HG03103 (cell line): Measurements from ENCODE around the gene SMLR1.

Experiments
- ATAC-seq: cut with Tn5 transposase; IDR thresholded peaks from one replicate; pipeline ENCODE4 v1.9.1; 2021; ENCODE audit warnings: low read depth; ENCODE audit not compliant: unreplicated experiment

Gene SMLR1

DNA sequence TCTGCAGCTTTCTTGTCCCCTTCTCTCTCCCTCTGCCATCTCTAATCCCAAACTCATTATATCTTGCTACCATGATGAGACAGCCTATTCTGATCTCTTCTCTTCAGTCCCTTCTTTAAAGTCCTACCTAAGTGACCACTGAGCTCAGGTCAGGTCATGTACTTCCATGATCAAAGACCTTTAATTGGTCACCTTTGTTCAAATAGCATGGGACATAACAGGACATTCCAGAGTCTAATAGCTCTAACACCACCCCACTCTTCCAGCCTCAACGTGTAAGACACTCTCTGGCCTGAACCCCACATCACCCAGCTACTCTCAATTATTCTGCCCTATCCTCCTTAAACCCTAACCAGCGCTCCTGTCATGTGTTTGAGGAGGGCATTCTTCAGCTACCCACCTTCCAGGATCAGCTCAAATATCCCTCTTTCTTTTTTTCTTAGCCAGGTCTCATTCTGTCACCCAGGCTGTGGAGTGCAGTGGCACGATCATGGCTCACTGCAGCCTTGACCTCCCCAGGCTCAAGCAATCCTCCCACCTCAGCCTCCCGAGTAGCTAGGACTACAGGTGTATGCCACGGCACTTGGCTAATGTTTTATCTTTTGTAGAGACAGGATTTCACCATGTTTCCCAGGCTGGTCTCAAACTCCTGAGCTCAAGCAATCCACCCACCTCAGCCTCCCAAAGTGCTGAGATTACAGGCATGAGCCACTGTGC lies 2.1 kb upstream of the SMLR1 start:
- no peak for ATAC-seq

- ATAC-seq = no peak
Observed at GRCh38 chr6:130825772-130826441, 1.3 kb upstream of the SMLR1 start.

DNA sequence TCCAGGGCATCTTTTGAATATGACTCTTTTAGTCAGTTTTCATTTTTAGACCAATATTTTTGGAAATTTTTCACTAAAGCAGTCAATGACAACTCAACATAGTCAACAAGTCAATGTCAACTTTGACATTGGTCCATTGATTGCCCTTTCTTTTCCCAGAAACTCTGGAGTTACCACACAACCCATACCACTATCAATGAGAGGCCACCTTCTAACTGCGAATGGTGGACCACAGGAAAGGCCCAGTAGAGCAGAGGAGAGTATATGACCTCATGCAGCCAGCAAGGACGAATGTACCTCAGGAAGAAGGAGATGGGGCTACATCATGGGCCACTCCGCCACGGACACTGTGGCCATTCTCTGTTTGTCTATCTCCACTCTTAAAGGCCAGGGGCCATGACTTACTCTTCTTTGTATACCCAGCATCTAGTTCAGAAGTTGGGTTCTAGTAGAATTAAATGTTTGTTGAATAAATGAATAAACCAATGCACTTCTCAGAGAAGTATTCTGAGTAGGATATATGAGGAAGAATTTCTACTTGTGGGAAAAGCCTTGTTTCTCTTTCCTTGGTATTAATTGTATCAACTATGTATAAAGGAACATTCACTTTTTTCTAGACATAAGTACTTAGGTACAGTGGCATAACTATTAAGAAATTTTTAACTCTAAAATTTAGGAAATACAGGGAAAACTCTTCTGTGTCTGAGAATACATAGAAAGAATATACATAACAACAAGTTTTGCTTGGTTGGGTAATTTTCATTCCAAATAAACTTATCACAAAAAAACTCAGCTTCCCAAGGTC lies 562 bp upstream of the SMLR1 start:
- ATAC-seq = no peak

GRCh38 chr6:130829333-130829910 lies 2.2 kb downstream of the SMLR1 start:
- no peak for ATAC-seq

- ATAC-seq = no peak
Observed at GRCh38 chr6:130831607-130832006, 4.4 kb downstream of the SMLR1 start.

- ATAC-seq = no peak
Observed at GRCh38 chr6:130833569-130833968, 6.4 kb downstream of the SMLR1 start.

GRCh38 chr6:130834482-130835251 lies 7.5 kb downstream of the SMLR1 start:
- ATAC-seq = no peak

DNA sequence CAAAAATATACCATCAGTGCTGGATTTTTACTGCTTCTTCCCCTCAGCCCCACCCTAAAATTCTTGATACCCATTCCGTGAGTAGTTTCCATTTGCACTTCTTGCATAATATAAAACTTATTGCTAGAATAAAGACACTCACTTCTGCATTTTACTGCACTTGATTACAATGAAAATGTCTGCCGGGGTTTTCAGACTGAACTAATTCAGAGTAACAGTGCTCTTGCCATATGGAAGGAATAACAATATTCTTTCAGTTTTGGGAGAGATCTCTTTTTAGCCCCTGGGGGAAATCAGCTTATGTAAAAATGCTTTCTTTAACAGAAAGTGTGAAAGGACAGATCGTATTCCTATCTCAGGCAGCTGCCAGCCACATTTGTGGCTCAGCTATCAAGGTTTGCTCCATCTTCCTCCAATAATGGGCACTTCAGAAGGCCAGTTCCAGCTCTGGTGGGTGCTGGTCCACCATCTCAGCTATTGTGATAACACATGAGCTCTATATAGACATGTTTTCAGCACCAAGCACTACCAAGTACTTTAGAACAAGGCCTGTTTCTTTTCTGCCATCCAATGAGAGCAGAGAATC lies 8.9 kb downstream of the SMLR1 start:
- no peak for ATAC-seq

- ATAC-seq = no peak
Observed at GRCh38 chr6:130837067-130837466, 9.9 kb downstream of the SMLR1 start.

DNA sequence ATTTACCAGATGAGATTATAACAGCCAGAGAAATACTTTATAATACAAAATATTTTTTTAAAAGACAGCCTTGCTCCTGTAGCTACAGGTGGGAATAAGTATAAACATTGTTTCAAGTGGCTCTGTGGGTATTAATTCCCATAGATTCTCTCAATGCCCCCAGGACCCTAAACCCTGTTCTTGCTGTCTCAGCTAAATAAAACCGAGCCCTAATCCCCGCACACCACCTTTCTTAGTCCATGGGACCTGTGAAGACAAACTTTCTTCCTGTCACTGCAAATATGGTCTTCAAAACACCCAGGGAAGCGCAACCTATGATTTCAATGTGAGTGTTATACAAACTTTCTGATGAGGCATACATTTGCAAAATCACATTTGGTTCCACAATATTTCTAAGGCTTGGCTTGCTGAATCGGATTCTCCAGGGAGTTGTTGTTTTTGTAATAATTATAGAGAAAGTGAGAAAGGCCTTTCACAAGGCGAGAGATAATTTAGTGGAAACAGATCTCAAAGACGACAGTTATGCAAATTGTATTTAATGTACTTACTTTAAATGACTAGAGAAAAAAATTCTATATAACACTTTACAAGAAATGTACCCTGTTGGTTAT lies 11.1 kb downstream of the SMLR1 start:
- ATAC-seq = no peak

GRCh38 chr6:130838951-130839350 lies 11.7 kb downstream of the SMLR1 start:
- no peak for ATAC-seq

- no peak for ATAC-seq
Observed at GRCh38 chr6:130839379-130839778, 12.2 kb downstream of the SMLR1 start.

DNA sequence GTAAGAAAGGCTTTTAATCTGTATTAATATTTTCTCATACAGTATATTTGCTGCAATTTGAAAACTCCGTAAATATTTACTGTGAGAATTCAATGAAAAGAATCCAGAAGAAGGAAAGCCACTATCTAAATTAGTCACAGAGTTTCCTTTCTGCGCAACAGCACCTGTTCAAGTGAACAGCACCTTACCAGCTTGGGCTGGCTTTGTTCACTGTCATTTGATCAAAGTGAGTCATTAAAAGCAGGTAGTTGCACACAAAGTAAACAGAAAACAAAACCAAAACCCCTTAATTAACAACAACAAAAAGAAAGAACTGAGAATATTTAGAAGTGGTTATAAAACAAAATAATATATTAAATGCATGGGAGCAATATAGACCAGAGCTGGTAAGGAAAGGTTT lies 12.8 kb downstream of the SMLR1 start:
- ATAC-seq = no peak

- ATAC-seq = no peak
Observed at GRCh38 chr6:130841128-130841728, 14.0 kb downstream of the SMLR1 start.

GRCh38 chr6:130843575-130844320 lies 16.5 kb downstream of the SMLR1 start:
- peak; percentile 55 for ATAC-seq

DNA sequence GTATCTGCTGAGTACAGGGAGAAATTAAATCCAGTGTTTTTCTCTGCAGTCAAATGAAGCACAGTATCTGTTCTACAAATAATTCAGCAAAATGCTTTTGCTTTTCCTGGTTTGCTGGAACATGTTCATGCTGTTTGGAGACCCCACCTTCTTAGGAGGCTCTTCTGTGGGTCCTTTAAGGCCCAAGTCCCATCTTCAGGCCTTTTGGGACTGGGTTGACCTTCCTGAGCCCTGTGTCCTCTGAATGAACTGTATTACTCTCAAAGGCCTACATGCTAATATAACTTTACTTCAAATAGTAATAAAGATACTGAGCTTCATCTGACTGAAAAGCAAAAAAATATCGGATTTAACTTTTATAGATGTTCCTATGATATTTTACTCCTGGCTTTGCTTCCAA lies 19.3 kb downstream of the SMLR1 start:
- ATAC-seq = no peak

DNA sequence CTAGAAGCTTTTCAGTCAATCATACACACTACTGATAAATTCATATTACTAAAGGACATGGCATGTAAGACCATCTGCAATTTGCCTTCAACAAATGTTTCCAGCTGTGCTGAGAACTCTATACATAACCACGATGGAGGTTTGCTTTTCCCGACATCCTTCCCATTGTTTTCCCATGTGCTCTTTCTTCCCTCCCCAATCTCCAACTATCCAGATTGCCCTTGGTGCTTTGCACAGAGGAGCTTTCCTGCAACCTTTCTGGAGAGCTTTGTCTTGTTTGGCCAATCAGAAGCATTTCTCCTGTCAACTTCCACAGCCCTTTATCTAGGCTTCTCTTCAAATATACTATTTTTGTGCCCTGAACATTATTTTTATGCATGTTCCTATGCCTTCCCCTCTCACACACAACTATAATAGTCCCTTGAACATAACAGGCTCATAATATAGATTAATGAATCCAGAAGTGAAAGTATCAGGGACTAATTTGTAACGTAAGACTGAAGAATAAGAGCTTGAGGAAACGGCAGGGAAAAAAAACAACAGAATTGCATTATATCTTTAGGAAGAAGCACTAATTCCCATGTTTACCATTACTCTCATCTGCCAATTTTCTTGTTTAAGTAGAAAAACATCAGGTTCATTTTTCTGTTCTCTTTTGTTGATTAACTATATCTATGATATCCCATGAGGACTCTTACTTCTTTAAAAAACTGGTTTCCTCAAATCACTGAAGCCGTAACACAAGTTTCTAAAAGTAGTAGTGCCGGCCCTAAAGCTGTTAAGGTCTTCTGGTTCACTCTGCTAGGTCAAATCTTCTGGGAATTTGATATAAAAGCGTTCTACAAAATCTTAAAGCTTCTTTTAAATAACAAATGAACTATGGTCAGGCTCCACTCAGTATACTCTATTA lies 20.1 kb downstream of the SMLR1 start:
- no peak for ATAC-seq

DNA sequence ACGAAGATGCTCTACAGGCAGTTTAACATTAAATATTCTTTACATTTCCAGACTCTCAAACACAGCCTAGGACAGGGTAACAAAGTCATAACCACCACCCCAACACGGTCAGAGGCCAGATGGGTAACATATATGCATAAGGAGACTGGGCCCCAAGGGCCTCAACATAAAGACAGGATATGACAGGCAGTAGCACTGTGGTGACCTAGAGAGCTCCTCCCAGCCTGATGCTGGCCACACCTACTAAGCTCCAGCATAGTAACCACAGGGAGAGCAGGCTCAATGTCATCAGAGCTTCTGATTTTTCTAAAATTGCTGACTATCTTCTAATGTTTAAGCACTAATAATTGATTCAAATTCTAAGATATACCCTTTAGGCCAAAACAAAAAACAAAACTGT lies 21.7 kb downstream of the SMLR1 start:
- peak; percentile 93 for ATAC-seq
